MCF 10A (cell line): ENCODE results near the gene LDLRAD4. TPM values are rescaled to one million over a fixed set of nuclear protein-coding genes. Genes with fewer than 3 reads are reported as not detected.
"Not testable (repeated sequence)": the region's sequence is repeated elsewhere in the genome, so short reads cannot be mapped to it uniquely, and the experiment has no call there.

Experiments used
- BruUV-seq: library from RNA; stranded (reverse); fragments of 400-500 nt; replicated peaks from 2 replicates; lab custom pipeline; 2021; lab: Mats Ljungman, UMichigan
- CTCF ChIA-PET: fragments of 300-600 bp; sonication (Branson Sonifier 250); formaldehyde crosslinking; extraction: SDS; loops from one replicate; lab custom pipeline; 2021; ENCODE audit warnings: antibody characterized with exemption, inconsistent platforms; lab: Yijun Ruan, JAX
- POLR2A ChIA-PET: fragments of 300-600, 350-650 bp; sonication (Branson Sonifier 250); formaldehyde crosslinking; extraction: SDS; loops from one replicate; lab custom pipeline; 2020; ENCODE audit warnings: antibody characterized with exemption, inconsistent platforms; lab: Yijun Ruan, JAX
- DNase-seq: peaks from one replicate; pipeline ENCODE4 v3.0.0-alpha.2; 2018; ENCODE audit not compliant: unreplicated experiment
- H3K27ac Mint-ChIP-seq: one replicate; pipeline ENCODE4 v1.8.0; 2022; ENCODE audit warnings: mild to moderate bottlenecking, low read depth, mixed read lengths; ENCODE audit not compliant: unreplicated experiment
- H3K27me3 Mint-ChIP-seq: one replicate; pipeline ENCODE4 v1.8.0; 2022; ENCODE audit warnings: mixed read lengths; ENCODE audit not compliant: insufficient read depth, unreplicated experiment
- H3K36me3 Mint-ChIP-seq: one replicate; pipeline ENCODE4 v1.8.0; 2022; ENCODE audit warnings: mild to moderate bottlenecking, moderate library complexity, mixed read lengths; ENCODE audit not compliant: insufficient read depth, unreplicated experiment
- H3K4me1 Mint-ChIP-seq: one replicate; pipeline ENCODE4 v1.8.0; 2022; ENCODE audit warnings: mixed read lengths; ENCODE audit not compliant: insufficient read depth, unreplicated experiment
- H3K4me3 Mint-ChIP-seq: one replicate; pipeline ENCODE4 v1.8.0; 2022; ENCODE audit warnings: mild to moderate bottlenecking, moderate library complexity, mixed read lengths; ENCODE audit not compliant: unreplicated experiment
- H3K9me3 Mint-ChIP-seq: one replicate; pipeline ENCODE4 v1.8.0; 2022; ENCODE audit warnings: mixed read lengths; ENCODE audit not compliant: unreplicated experiment
- intact Hi-C: fragments of 100-400 bp; cut with micrococcal nuclease; formaldehyde crosslinking; loops from 2 replicates; pipeline ENCODE4 v1.14.1; 2022
- total RNA-seq: library from RNA; stranded (reverse); gene quantifications from 2 replicates; pipeline ENCODE4 v1.2.3, GENCODE V29; 2022
- TF ChIP-seq, protein P1 (sequence below): fragments of 200-600 bp; IDR thresholded peaks from one replicate; pipeline ENCODE4 v1.8.0; 2022; ENCODE audit warnings: antibody characterized with exemption, mild to moderate bottlenecking; ENCODE audit not compliant: unreplicated experiment

The LDLRAD4 gene
- total RNA-seq, 1 experiment from 2014 or later, result not detected

DNA sequence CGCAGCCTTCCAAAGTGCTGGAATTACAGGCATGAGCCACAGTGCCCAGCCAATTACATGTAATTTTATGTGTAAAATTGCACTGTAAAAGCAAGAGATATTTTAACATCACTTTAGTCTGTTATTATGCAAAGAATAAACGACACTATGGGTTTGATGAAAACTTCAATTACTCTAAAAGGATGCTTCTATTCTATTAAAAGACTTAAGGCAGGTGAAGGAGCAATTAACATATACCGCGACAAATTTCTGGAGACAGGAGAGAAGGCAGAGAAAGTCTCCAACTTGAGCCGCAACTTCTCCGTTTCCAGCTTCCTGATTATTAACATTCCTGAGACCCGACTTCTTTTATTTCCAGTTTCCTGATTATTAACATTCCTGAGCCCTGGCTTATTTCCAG, 454.1 kb downstream of the LDLRAD4 start:
- POLR2A ChIA-PET, result no interaction called here
- DNase-seq, result no peak
- intact Hi-C loops, result no loop called here
- TF ChIP-seq, protein P1, sequence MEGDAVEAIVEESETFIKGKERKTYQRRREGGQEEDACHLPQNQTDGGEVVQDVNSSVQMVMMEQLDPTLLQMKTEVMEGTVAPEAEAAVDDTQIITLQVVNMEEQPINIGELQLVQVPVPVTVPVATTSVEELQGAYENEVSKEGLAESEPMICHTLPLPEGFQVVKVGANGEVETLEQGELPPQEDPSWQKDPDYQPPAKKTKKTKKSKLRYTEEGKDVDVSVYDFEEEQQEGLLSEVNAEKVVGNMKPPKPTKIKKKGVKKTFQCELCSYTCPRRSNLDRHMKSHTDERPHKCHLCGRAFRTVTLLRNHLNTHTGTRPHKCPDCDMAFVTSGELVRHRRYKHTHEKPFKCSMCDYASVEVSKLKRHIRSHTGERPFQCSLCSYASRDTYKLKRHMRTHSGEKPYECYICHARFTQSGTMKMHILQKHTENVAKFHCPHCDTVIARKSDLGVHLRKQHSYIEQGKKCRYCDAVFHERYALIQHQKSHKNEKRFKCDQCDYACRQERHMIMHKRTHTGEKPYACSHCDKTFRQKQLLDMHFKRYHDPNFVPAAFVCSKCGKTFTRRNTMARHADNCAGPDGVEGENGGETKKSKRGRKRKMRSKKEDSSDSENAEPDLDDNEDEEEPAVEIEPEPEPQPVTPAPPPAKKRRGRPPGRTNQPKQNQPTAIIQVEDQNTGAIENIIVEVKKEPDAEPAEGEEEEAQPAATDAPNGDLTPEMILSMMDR, result no peak
- Mint-ChIP-seq H3K27ac (no peak overlapping the region), H3K9me3 (no peaks in the 10 kb centered on the region), H3K27me3 (no peaks in the 10 kb centered on the region), H3K4me1 (no peaks in the 10 kb centered on the region), H3K36me3 (peaks cover 42% of the 10 kb centered on the region), H3K4me3 (no peak overlapping the region)
- CTCF ChIA-PET, result no interaction called here
- BruUV-seq, result no TSS peak

DNA sequence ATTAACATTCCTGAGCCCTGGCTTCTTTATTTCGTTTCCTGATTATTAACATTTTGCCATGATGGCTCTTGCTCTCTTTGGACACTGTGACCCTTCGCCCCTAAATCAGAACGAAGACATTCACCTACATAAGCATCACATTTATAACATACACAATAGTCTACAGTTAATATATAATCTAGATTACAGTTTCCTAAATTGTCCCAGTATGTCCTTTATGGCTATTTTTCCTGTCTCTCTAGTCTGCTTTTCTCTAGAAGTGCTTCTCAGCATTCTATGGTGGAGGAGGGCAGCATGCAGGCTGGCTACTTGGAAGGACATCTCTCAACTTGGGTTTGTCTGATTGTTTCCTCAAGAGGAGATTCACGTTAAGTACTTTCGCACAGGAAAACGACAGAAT, 457.9 kb downstream of the LDLRAD4 start:
- Mint-ChIP-seq H3K4me1 (no peaks in the 10 kb centered on the region), H3K36me3 (peaks cover 29% of the 10 kb centered on the region), H3K4me3 (no peak overlapping the region), H3K27ac (no peak overlapping the region), H3K27me3 (no peaks in the 10 kb centered on the region), H3K9me3 (no peaks in the 10 kb centered on the region)
- CTCF ChIA-PET, result no interaction called here
- BruUV-seq, result no TSS peak
- TF ChIP-seq, protein P1, result no peak
- intact Hi-C loops, result no loop called here
- DNase-seq, result no peak
- POLR2A ChIA-PET, result no interaction called here

DNA sequence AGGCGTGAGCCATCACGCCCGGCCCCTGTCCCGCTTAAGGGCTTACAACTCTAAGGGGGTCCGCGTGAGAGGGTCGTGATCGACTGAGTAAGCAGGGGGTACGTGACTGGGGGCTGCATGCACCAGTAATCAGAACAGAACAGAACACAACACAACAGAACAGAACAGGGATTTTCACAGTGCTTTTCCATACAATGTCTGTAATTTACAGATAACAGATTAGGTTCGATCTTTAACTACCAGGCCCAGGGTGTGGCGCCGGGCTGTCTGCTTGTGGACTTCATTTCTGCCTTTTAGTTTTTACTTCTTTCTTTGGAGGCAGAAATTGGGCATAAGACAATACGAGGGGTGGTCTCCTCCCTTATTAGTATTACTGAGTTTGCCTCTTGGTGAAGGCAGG, 458.8 kb downstream of the LDLRAD4 start:
- H3K27me3 Mint-ChIP-seq, H3K4me3 Mint-ChIP-seq, intact Hi-C loops, BruUV-seq, H3K27ac Mint-ChIP-seq, H3K9me3 Mint-ChIP-seq, H3K4me1 Mint-ChIP-seq, DNase-seq: not testable (repeated sequence)
- ChIA-PET CTCF (interaction anchor here (0.6 kb wide), 2 partner anchors 322 to 519 kb away, joined by 3 to 4 read pairs; no protein-coding TSS in a partner anchor), POLR2A (interaction anchor here (0.6 kb wide), 1 partner anchor 13 kb away, joined by 3 read pairs; no protein-coding TSS in a partner anchor)
- H3K36me3 Mint-ChIP-seq, result peaks cover 28% of the 10 kb centered on the region

DNA sequence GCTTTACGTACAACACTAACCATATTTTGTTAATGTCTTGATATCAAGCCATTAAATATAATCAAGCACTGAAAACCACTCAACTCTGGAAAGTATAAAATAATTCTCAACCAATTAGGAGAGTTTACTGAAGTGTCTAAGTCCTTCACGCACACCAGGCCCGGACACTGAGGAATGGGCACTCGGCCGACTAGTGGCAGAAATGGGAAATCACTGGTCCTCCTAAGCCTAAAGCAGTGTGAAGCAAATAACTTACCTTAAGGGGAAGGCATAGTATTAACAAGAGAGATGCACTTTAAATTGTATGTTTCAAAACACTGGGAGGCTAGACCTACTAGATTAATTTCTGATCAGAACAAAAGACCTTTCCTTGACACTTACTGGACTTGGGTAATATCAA, 462.1 kb downstream of the LDLRAD4 start:
- Mint-ChIP-seq H3K4me1 (peaks cover 3% of the 10 kb centered on the region), H3K27me3 (no peaks in the 10 kb centered on the region), H3K4me3 (no peak overlapping the region), H3K9me3 (no peaks in the 10 kb centered on the region), H3K36me3 (peaks cover 19% of the 10 kb centered on the region), H3K27ac (no peak overlapping the region)
- DNase-seq, result peak; percentile 33
- intact Hi-C loops, result loop anchor here (5.0 kb wide), 1 partner anchor 47 kb away; the partner anchor contains the start of genes FAM210A and RNMT
- CTCF ChIA-PET, result no interaction called here
- TF ChIP-seq, protein P1, result peak; percentile 10
- BruUV-seq, result no TSS peak
- POLR2A ChIA-PET, result interaction anchor here (0.7 to 1.8 kb wide), 2 partner anchors 45 to 95 kb away, joined by 4 read pairs; partner anchors contain the start of gene FAM210A
